Measurements from ENCODE around the gene PATJ. TPM values are rescaled to one million over a fixed set of nuclear protein-coding genes. Genes with fewer than 3 reads are reported as not detected.

Gene PATJ
- total and polyA plus RNA-seq, 7 experiments from 2014 or later: 13.4 to 64.5 (median 33.3) TPM

- ATAC-seq (no peak), DNase-seq (no peak)
- Histone ChIP-seq H3K4me3 (ENCODE audit: low read length) (no peak overlapping the region), H3K36me3 (ENCODE audit: control insufficient read depth in 2 of 3, insufficient read depth in 3 of 3, low read length in 3 of 3) (peaks cover 0 to 8% (median 0%) of the 10 kb centered on the region in 3 experiments), H3K9me3 (ENCODE audit: control insufficient read depth in 2 of 3, low read length in 3 of 3) (no peaks in the 10 kb centered on the region), H3K27ac (ENCODE audit: low read depth, low read length) (no peak overlapping the region), H3K4me1 (ENCODE audit: control insufficient read depth in 2 of 2, insufficient read depth in 2 of 2, low read length in 2 of 2) (no peaks in the 10 kb centered on the region), H3K27me3 (ENCODE audit: control insufficient read depth in 2 of 2, insufficient read depth in 2 of 2, low read length in 2 of 2) (no peaks in the 10 kb centered on the region)
- H3K27me3 Mint-ChIP-seq: no peaks in the 10 kb centered on the region
- H3K36me3 Mint-ChIP-seq: peaks cover 0 to 45% (median 22%) of the 10 kb centered on the region in 5 donors
- intact Hi-C loops (cut with micrococcal nuclease): no loop called here
- H3K27ac Mint-ChIP-seq: no peak overlapping the region
- POLR2A ChIA-PET: no interaction called here
- peaks cover 0 to under 1% (median 0%) of the 10 kb centered on the region in 7 donors for H3K4me1 Mint-ChIP-seq
- CTCF ChIA-PET: no interaction called here
- H3K9me3 Mint-ChIP-seq: no peaks in the 10 kb centered on the region
- no peak overlapping the region for H3K4me3 Mint-ChIP-seq
Observed at GRCh38 chr1:62034790-62035189, 292.5 kb downstream of the PATJ start.

DNA sequence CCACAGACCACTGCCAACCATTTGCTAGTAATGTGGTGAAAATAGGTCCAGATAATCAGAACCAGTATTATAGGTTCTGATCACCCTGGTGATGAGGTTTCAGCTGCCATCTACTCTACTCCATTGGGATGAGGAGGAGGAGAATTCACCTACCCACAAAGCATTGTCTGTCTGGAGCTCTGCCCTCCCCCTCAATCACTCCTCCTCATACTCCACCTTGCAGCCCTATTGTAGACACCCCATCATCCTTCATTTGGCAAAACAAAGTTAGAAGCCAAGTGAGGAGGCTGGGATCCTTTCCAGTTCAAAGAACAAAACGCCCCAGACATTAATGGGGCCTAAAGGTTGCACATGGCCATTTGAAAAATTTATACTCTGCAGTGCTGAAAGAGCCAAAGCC, 295.0 kb downstream of the PATJ start:
- Histone ChIP-seq H3K4me3 (ENCODE audit: low read length) (no peak overlapping the region), H3K27me3 (ENCODE audit: control insufficient read depth in 2 of 2, insufficient read depth in 2 of 2, low read length in 2 of 2) (no peaks in the 10 kb centered on the region), H3K27ac (ENCODE audit: low read depth, low read length) (no peak overlapping the region), H3K36me3 (ENCODE audit: control insufficient read depth in 2 of 3, insufficient read depth in 3 of 3, low read length in 3 of 3) (peaks cover 0 to 8% (median 5%) of the 10 kb centered on the region in 3 experiments), H3K9me3 (ENCODE audit: control insufficient read depth in 2 of 3, low read length in 3 of 3) (no peaks in the 10 kb centered on the region), H3K4me1 (ENCODE audit: control insufficient read depth in 2 of 2, insufficient read depth in 2 of 2, low read length in 2 of 2) (no peaks in the 10 kb centered on the region)
- intact Hi-C loops (cut with micrococcal nuclease): no loop called here
- Mint-ChIP-seq H3K27ac (no peak overlapping the region), H3K9me3 (no peaks in the 10 kb centered on the region), H3K36me3 (peaks cover 0 to 37% (median 18%) of the 10 kb centered on the region in 5 donors), H3K27me3 (no peaks in the 10 kb centered on the region), H3K4me3 (no peak overlapping the region), H3K4me1 (no peaks in the 10 kb centered on the region)
- ChIA-PET POLR2A (no interaction called here), CTCF (no interaction called here)
- no peak for DNase-seq
- ATAC-seq: no peak

GRCh38 chr1:62038594-62039284, 296.5 kb downstream of the PATJ start:
- ATAC-seq: no peak
- ChIA-PET CTCF (no interaction called here), POLR2A (no interaction called here)
- intact Hi-C loops (cut with micrococcal nuclease): no loop called here
- no peaks in the 10 kb centered on the region for H3K4me1 ChIP-seq (ENCODE audit: control insufficient read depth in 2 of 2, insufficient read depth in 2 of 2, low read length in 2 of 2)
- H3K27me3 ChIP-seq (ENCODE audit: control insufficient read depth in 2 of 2, insufficient read depth in 2 of 2, low read length in 2 of 2): no peaks in the 10 kb centered on the region
- H3K27ac Mint-ChIP-seq: no peak overlapping the region
- no peak overlapping the region for H3K4me3 ChIP-seq (ENCODE audit: low read length)
- peaks cover 0 to 32% (median 15%) of the 10 kb centered on the region in 5 donors for H3K36me3 Mint-ChIP-seq
- peaks cover 0 to 8% (median 5%) of the 10 kb centered on the region in 3 experiments for H3K36me3 ChIP-seq (ENCODE audit: control insufficient read depth in 2 of 3, insufficient read depth in 3 of 3, low read length in 3 of 3)
- H3K27me3 Mint-ChIP-seq: no peaks in the 10 kb centered on the region
- H3K4me1 Mint-ChIP-seq: no peaks in the 10 kb centered on the region
- H3K9me3 Mint-ChIP-seq: no peaks in the 10 kb centered on the region
- DNase-seq: no peak
- H3K4me3 Mint-ChIP-seq: no peak overlapping the region
- H3K9me3 ChIP-seq (ENCODE audit: control insufficient read depth in 2 of 3, low read length in 3 of 3): no peaks in the 10 kb centered on the region
- H3K27ac ChIP-seq (ENCODE audit: low read depth, low read length): no peak overlapping the region

DNA sequence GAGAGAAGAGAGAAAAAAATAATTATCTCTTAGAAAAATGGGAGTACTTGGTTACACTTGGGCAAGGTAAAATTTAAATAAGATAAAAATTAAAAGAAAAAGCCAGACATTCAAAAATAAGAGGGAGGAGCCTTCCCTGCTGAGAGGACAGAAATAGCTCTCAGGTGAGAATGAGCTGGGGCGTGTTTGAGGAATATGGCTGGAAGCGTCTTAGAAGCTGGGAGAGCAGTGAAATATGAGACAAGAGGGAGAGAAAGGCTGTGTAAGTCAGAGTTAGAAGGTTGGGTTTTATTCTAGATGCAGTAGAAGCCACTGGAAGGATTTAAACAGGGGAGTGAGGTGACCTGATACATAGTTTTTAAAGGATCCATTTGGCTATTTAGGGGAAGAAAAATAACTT, 298.2 kb downstream of the PATJ start:
- ATAC-seq (no peak), DNase-seq (no peak)
- Histone ChIP-seq H3K4me3 (ENCODE audit: low read length) (no peak overlapping the region), H3K9me3 (ENCODE audit: control insufficient read depth in 2 of 3, low read length in 3 of 3) (no peaks in the 10 kb centered on the region), H3K27me3 (ENCODE audit: control insufficient read depth in 2 of 2, insufficient read depth in 2 of 2, low read length in 2 of 2) (no peaks in the 10 kb centered on the region), H3K27ac (ENCODE audit: low read depth, low read length) (no peak overlapping the region), H3K36me3 (ENCODE audit: control insufficient read depth in 2 of 3, insufficient read depth in 3 of 3, low read length in 3 of 3) (peaks cover 0 to 8% (median 5%) of the 10 kb centered on the region in 3 experiments), H3K4me1 (ENCODE audit: control insufficient read depth in 2 of 2, insufficient read depth in 2 of 2, low read length in 2 of 2) (no peaks in the 10 kb centered on the region)
- CTCF ChIA-PET: no interaction called here
- Mint-ChIP-seq H3K27ac (no peak overlapping the region), H3K27me3 (no peaks in the 10 kb centered on the region), H3K36me3 (peaks cover 0 to 42% (median 19%) of the 10 kb centered on the region in 5 donors), H3K9me3 (no peaks in the 10 kb centered on the region), H3K4me1 (no peaks in the 10 kb centered on the region), H3K4me3 (no peak overlapping the region)
- POLR2A ChIA-PET: no interaction called here
- intact Hi-C loops (cut with micrococcal nuclease): no loop called here

DNA sequence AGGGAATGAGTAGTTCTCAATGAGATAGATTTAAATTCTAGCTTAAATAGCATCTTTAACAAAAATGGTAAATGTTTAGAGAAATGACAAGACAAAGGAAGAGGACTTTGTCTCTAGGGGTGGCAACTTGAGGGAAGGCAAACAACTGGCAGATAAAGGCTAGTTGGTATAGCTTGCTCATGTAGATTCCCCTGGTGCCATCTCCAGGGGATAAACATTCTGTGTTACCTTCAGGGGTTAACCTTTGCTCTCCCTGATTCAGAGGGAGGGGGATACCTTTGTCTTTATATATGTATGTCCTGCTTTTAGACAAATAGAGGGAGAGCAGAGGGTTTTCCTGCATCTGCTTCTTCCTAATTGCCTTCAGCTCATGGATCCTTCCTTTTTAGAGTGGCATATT, 298.7 kb downstream of the PATJ start:
- H3K4me1 ChIP-seq (ENCODE audit: control insufficient read depth in 2 of 2, insufficient read depth in 2 of 2, low read length in 2 of 2): no peaks in the 10 kb centered on the region
- H3K9me3 ChIP-seq (ENCODE audit: control insufficient read depth in 2 of 3, low read length in 3 of 3): no peaks in the 10 kb centered on the region
- Mint-ChIP-seq H3K27ac (no peak overlapping the region), H3K36me3 (peaks cover 0 to 37% (median 14%) of the 10 kb centered on the region in 5 donors), H3K27me3 (no peaks in the 10 kb centered on the region), H3K4me1 (no peaks in the 10 kb centered on the region), H3K9me3 (no peaks in the 10 kb centered on the region), H3K4me3 (no peak overlapping the region)
- H3K36me3 ChIP-seq (ENCODE audit: control insufficient read depth in 2 of 3, insufficient read depth in 3 of 3, low read length in 3 of 3): peaks cover 0 to 8% (median 5%) of the 10 kb centered on the region in 3 experiments
- CTCF ChIA-PET: no interaction called here
- H3K4me3 ChIP-seq (ENCODE audit: low read length): no peak overlapping the region
- ATAC-seq (no peak), DNase-seq (no peak)
- H3K27me3 ChIP-seq (ENCODE audit: control insufficient read depth in 2 of 2, insufficient read depth in 2 of 2, low read length in 2 of 2): no peaks in the 10 kb centered on the region
- no peak overlapping the region for H3K27ac ChIP-seq (ENCODE audit: low read depth, low read length)
- intact Hi-C loops (cut with micrococcal nuclease): no loop called here
- POLR2A ChIA-PET: no interaction called here

DNA sequence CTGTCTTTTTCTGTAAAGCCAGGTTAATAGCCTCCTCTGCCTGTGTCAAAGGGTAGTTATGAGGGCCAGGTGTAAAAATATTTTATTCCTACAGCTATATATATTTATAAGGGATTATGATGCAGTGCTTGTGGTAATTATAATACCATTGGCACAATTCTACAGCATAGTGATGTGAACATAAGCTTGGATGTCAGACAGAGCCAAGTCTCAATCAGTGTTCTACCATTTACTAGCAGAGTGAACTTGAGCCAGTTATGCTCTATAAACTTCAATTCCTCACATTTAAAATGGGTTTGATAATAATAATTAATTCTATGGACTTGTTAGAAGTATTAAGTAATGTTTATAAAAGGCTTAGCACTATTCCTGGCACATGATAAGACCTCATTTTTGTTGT, 300.9 kb downstream of the PATJ start:
- ChIA-PET CTCF (no interaction called here), POLR2A (no interaction called here)
- intact Hi-C loops (cut with micrococcal nuclease): no loop called here
- ATAC-seq (no peak), DNase-seq (no peak)
- H3K27ac ChIP-seq (ENCODE audit: low read depth, low read length): no peak overlapping the region
- Mint-ChIP-seq H3K4me1 (no peaks in the 10 kb centered on the region), H3K4me3 (no peak overlapping the region), H3K36me3 (peaks cover 0 to 31% (median 11%) of the 10 kb centered on the region in 5 donors), H3K27me3 (no peaks in the 10 kb centered on the region), H3K27ac (no peak overlapping the region), H3K9me3 (no peaks in the 10 kb centered on the region)
- no peak overlapping the region for H3K4me3 ChIP-seq (ENCODE audit: low read length)
- H3K4me1 ChIP-seq (ENCODE audit: control insufficient read depth in 2 of 2, insufficient read depth in 2 of 2, low read length in 2 of 2): no peaks in the 10 kb centered on the region
- H3K27me3 ChIP-seq (ENCODE audit: control insufficient read depth in 2 of 2, insufficient read depth in 2 of 2, low read length in 2 of 2): no peaks in the 10 kb centered on the region
- H3K36me3 ChIP-seq (ENCODE audit: control insufficient read depth in 2 of 3, insufficient read depth in 3 of 3, low read length in 3 of 3): peaks cover 0 to 5% (median 4%) of the 10 kb centered on the region in 3 experiments
- H3K9me3 ChIP-seq (ENCODE audit: control insufficient read depth in 2 of 3, low read length in 3 of 3): no peaks in the 10 kb centered on the region

- Histone ChIP-seq H3K4me3 (ENCODE audit: low read length) (no peak overlapping the region), H3K27me3 (ENCODE audit: control insufficient read depth in 2 of 2, insufficient read depth in 2 of 2, low read length in 2 of 2) (no peaks in the 10 kb centered on the region), H3K36me3 (ENCODE audit: control insufficient read depth in 2 of 3, insufficient read depth in 3 of 3, low read length in 3 of 3) (peaks cover 0 to 4% (median 3%) of the 10 kb centered on the region in 3 experiments), H3K4me1 (ENCODE audit: control insufficient read depth in 2 of 2, insufficient read depth in 2 of 2, low read length in 2 of 2) (no peaks in the 10 kb centered on the region), H3K27ac (ENCODE audit: low read depth, low read length) (no peak overlapping the region), H3K9me3 (ENCODE audit: control insufficient read depth in 2 of 3, low read length in 3 of 3) (no peaks in the 10 kb centered on the region)
- ChIA-PET CTCF (interaction anchor here (0.6 kb wide), 1 partner anchor 10 kb away, joined by 3 read pairs; no protein-coding TSS in a partner anchor), POLR2A (no interaction called here)
- no peaks in the 10 kb centered on the region for H3K27me3 Mint-ChIP-seq
- intact Hi-C loops (cut with micrococcal nuclease): no loop called here
- H3K9me3 Mint-ChIP-seq: no peaks in the 10 kb centered on the region
- DNase-seq (no peak), ATAC-seq (no peak)
- H3K4me1 Mint-ChIP-seq: no peaks in the 10 kb centered on the region
- H3K4me3 Mint-ChIP-seq: no peak overlapping the region
- H3K27ac Mint-ChIP-seq: no peak overlapping the region
- peaks cover 0 to 33% (median 15%) of the 10 kb centered on the region in 5 donors for H3K36me3 Mint-ChIP-seq
Observed at GRCh38 chr1:62045574-62045973, 303.3 kb downstream of the PATJ start.

All from naive thymus-derived CD4-positive, alpha-beta T cell (primary cell).